CMK (cell line): ENCODE results near the gene LRRC72.
"Not testable (repeated sequence)": the region's sequence is repeated elsewhere in the genome, so short reads cannot be mapped to it uniquely, and the experiment has no call there.

ENCODE experiments used
- DNase-seq: peaks from one replicate; pipeline ENCODE4 v3.0.0-alpha.2; 2010; ENCODE audit warnings: low read depth

LRRC72 gene

DNA sequence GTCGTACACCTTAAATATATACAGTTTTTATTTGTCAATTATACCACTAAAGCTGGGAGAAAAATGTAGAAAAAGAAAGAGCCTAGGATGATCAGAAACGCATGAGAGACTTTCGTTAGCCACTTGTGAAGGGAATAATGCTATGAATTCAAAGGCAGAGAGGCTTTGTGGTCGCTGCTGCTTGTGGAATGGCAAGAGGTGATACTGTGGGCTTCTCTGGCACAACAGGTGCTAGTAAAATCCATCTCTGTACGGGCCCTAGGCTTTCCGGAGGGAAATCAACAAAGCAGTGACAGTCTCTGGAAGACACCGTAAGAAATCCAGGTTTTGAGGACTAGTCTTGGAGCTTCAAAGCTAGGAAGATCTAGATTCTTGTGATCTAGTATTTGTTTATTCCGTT lies 52.6 kb downstream of the LRRC72 start:
- DNase-seq = no peak

DNA sequence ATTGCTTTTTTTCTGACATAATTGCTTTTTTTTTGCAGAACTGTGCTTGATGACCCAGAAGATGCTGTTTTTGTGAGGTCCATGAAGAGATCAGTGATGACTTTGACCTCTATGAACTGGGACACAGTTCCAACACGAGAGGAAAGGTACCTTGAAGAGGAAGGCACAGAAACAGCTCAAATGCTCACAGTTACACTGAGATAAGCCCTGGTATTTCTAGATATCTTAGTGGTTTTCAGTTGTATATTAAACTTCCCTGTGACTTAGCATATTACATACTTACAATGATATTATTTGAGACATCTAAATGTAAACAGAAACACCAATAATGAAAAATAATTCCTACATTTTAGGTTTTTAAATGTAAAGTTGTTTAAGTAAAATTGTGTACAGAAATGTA lies 54.7 kb downstream of the LRRC72 start:
- DNase-seq = no peak

DNA sequence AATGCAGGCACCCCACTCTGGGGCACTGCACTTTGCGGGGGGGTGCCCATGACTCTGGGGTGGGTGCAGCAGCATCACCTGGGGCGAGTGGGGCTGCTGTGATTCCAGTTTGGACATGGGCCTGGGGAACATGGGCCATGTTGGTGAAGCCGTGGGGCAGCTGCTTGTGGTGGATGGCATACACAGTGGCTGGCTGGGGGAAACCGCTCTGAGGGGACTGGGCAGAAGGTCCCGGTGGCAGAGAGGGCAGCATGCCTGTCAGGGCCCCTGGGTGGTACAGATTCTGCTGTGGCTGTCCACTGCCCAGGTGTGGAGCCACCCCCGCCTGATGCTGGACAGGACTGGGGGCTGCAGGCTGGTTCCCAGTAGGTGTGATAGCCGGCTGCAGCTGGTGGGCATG lies 57.2 kb downstream of the LRRC72 start:
- DNase-seq = no peak

DNA sequence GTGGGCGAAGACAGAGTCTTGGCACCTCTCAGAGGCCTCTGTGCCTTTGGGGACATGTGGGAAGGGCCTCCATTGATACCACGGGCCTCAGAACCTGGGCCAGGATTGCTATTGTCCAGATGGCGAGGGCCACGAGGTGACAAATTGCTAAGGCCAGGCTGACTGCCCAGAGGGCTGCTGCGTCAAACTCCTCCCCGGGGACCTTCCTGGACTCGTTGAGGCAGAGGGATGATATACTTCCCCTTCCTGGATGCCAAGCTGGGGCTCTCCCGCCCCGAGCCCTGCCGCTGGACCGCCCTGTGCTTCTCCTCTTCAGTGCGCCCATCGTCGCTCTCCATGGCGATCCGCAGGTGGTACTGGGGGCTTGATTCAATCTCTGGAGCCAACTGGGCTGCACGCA lies 58.9 kb downstream of the LRRC72 start:
- DNase-seq = no peak

DNA sequence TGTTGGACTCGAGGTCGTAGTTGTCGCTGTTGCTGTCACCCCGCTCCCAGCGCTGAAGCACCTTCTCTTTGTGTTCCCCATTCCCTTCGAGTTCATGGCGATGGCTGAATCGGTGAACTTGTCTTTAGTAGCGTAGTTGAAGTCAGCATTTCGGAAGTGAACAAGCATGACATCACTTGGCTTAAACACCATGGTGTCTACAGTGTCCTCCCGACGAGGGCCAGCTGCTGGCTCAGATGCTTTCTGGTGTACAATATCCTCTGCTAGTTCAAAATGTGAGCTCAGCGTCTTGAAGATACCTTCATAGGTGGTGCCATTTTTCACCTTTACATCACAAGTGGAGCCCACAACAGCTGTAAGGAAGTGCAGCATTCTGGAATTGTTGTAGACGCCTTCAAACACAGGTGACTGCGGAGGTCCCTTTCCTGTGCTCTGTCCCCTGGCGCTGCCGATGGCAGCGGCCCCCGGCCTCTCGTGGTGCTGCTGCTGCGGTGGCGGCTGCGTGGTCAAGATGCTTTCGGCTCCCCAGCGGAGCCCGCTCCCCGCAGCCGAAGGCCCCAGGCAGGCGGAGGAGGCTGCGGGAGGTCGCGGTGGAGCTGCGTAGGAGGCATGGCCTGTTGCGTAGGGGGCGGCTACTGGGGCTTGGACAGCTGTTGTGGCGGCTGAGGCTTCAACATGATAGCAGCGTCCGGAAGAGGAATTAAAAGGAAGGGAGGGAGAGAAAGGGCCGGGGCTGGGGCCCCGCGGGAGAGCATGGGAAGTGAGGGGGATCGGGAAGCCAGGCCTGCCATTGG lies 59.7 kb downstream of the LRRC72 start:
- no peak for DNase-seq

DNA sequence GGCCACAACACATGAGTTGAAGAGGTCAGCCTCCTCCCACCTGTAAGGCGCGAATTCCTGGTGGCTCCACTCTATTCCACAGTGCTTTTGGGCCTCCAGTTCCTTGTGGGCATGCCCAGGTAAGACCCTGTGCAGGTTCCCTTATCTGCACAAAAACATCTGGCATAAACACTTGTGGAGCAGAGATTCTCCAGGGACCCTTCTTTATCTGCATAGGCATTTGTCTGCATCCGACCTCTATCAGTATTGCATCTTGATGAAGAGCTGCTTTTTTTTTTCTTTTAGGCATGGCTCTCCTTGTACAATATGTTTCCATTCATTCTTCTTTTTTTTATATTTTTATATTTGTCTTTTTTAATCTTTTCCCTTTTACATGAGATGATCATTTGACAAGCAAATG lies 60.5 kb downstream of the LRRC72 start:
- DNase-seq = no peak

DNA sequence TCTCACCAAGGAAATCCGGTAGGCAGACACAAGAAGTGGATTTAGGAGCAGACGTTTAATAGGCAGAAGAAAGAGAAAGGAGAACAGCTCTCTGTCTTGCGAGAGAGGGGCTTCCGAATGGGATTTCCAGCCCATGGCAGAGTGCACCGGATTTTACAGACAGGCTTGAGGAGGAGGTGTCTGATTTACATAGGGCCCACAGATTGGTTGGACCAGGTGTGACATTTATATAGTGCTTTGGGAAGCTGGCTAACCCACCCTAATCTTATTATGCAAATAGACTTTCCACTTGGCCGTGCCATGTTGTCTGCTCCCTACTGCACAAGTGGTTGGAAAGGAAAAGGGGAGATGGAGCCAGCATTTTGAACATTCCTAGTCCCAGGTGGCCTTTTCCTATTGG lies 61.2 kb downstream of the LRRC72 start:
- DNase-seq = no peak

DNA sequence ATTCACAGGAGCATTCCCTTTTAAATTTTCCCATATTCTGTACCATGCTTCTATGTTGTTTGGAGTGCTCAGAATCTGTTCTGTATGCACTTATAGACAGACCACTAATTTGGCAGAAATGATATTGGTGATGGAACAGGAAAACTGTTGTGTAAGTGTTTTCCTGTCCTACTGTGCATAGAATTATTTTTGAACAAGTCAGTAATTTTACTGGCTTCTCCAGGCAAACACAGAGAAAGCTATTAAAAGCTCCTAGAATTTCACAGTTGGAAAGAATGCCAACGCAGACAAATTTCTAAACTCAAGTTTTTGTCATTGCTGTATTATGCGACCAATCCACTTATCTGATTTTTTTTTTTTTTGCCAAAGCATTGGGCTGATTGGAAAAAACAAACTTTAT lies 63.3 kb downstream of the LRRC72 start:
- no peak for DNase-seq

DNA sequence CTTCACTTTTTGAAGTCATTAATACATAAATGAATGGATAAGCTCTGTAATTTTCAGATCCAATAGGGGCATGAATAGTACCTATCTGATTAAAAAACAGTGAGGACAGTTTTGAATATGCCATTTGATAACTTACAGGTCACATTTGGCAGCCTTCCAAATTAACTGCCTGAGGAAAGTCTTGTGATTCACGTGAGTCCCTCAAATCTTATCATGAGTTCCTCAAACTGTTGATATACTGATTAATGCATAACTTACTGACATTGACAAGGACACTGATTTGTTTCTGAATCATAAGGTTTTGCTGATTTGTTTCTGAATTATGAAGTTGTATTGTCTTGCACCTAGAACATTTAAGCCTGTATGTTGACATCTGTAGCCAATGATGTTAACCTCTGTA lies 63.8 kb downstream of the LRRC72 start:
- DNase-seq = no peak

DNA sequence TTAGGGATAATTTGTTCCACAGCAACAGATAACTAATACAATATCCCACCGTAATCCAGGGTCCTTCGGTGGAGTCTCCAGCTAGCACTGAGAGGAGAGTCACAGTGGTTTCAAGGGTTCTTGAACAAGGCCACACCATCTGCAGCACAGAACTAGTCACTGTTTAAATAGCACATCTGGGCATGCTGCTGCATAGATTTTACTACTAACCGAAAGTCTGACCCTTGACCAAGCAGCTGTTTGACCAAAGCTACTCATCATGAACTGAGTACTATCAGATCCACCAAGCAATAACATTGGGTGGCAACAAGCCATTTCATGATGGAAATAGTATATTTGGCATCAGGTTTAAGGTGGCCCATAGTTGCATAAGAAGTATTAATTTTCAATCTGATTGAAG lies 65.8 kb downstream of the LRRC72 start:
- no peak for DNase-seq

DNA sequence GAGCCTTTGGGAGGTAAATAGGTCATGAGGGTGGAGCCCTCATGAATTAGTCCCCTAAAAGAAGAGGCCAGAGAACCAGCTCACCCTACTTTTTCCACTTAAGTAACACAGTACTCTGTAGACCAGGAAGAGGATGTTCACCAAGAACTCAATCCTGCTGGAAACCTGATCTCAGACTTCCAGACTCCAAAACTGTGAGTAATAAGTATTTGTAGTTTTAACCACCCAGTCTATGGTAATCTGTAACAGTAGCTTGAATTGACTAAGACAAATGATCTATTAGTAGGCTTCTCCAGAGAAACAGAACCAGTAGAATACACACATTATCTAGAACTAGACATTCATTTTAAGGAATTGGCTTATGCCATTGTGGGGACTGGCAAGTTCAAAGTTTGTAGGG lies 67.4 kb downstream of the LRRC72 start:
- DNase-seq = no peak

DNA sequence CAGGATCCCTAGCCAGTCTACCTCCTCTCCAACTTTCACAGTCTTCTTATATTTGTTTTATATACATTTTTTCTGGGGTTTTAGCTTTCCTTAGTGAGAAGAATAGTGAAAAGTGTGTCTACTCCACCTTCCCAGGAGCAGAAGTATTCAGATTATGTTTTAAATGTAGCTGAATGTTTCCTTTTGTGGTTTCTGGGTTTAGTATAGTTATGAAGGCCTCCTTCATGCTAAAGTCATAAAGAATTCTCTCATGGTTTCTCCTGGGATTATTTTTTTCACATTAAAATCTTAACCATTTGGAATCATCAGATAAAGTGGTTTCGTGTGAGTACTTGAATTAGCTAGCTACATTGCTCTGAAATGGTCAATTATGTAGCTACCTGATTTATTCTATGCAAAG lies 68.1 kb downstream of the LRRC72 start:
- no peak for DNase-seq

DNA sequence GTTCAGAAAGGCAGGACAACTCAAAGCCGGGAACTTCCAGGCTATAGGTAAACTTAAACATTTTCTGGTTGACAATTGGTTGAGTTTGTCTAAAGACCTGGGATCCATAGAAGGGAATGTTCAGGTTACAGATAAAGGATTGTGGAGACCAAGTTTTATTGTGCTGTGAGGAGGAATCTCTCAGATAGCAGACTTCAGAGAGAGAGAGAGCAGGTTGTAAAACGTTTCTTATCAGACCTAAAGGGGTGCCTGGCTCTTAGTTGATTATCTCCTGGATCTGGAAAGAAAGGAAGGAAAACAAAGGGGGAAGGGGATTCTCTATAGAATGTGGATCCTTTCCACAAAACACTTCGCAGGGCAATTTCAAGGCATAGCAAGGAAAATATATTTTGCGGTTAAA lies 69.0 kb downstream of the LRRC72 start:
- DNase-seq = not testable (repeated sequence)

DNA sequence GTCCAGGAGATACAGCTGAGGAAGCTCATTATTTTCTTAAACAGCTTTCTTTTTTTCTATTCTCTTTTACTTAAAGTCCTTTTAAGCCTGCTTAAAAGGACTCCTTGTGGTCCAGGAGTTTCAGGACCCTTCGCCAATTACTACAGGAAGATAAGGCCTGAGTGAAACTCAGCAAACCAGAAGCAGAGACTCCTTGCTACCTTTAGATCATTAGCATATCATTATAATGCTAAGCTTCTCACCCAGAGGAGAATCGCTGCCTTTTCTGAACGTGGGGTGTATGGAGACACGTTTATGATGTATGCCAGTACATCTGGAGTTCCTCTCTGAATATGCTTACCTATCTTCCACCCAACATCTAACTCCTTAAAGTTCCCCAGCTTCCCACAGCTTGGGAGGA lies 71.4 kb downstream of the LRRC72 start:
- DNase-seq = no peak

DNA sequence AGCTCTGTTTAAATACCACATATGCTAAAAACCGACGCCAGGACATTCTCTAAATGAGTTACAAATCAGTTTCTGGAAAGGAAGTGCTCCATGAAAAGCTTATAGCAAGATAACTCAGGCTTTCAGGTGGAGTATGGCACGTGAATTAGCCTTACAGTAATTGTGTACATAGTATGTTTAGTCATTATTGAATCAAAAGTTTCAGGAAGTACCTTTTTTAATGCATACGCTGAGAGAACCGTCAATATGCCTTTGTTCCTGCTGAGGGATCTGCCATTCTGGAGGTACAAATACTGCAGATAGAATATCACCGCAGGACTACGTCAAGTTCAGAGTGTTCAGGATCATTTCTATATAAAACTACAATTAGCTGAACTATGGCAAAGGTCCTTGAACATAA lies 73.2 kb downstream of the LRRC72 start:
- DNase-seq = no peak

DNA sequence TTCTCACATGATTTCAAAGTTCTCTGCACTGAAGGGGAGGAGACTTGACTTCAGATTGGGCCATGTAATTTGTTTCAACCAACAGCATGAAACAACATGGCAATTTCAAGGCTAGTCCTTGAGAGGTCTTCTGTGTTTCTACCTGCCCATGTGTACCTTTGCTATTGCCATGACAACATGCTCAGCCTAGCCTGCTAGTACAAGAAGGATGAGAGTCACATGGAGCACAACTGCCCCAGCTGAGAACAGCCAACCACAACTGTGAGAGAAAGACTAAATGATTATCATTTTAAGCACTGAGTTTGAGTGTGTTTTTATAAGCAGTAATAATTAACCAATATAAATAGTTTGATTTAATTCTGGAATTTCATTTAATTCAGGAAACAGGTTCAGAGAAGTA lies 77.0 kb downstream of the LRRC72 start:
- no peak for DNase-seq

DNA sequence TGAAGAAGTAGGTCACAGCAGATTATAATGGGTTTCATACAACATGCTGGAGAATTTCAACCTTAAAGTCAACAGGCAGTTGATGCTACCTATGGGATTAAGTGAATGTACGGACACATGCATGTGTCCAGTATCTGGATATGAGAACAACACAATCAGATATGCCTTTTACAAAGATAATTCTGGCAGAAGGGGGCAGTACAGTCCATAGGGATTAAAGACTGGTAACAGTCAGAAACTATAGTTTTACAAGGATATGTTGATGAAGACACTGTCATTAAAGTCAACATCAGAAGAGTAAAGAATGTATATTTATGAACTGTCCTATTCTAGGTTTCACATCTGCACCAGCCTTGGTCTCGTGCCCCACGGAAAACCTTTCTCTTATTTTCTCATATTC lies 77.4 kb downstream of the LRRC72 start:
- no peak for DNase-seq

DNA sequence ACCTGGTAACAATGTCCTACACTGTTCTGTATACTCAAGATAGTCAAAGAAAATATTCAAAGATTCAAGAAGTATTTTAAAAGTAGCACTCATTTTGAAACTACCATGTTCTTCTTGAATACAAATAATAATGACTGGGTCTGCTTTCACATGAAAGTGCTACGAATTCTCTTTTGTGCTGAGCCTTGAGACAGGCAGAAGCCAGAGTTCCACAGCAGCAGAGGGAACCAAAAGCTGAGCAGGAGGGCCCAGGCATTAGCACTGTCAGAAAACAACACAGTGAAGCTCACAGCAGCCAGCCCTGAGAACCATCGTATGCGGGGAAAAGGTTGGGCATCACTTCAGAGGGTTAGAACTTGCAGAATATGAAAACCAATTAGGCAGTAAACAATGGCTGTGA lies 80.1 kb downstream of the LRRC72 start:
- no peak for DNase-seq

DNA sequence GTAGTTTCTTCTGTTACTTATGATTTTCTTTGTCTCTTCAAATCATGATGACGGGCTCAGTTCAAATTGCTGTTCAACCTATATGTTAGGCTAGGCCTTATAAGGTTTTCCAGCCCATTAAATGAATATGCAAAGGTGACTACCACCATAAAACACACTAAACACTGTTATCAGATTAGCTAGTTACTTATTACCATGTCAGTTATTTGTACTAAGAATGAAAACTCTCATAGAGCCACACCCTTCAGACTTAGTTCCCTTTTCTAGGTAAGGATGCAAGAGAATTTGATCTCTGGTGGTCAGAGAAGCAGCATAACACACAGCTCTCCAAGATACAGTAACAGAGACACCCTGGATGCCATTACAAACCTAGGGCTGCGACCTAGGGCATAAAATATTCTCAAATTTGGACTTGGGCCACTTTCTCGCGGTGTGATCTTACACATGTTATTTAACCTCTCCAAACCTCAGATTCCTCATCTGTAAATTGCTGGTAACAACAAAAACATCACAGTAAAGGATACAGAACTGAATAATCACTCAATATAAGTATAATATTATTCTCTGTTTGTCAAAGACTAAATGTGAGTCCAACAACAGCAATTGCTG lies 83.3 kb downstream of the LRRC72 start:
- DNase-seq = no peak

DNA sequence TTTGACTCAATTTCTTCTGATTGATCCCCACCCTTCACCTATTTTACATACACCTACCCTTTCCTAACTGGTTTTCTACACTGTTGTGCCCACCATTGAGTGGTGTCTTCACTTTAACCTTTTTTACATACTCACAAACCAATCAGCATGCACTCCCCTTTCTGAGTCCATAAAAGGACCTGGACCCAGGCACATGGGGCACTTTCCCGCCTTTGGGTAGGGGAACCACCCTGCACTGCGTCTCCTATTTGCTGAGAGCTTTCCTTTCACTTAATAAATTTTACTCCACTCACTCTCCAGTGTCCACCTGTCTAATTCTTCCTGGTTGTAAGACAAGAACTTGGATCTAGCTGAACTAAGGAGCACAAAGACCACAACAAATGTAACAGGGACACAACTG lies 85.1 kb downstream of the LRRC72 start:
- DNase-seq = no peak

DNA sequence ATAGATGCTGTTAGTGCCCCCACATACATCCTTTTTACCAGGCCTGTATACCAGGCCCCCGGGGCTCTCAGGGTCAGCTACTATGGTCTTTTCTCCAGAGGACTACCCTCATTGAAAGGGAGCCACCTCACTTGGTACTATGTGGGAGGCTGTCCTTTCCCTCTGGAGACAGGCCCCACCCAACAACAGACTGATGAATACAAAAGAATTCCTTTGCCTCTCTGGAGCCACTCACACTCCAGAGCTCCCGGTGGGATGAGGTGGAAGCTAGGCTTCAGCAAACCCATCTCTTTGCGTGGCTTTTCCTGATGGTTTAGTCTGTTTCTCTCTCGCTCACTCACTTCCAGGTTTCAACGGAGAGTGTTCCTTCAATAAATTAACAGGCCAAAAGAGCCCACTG lies 88.6 kb downstream of the LRRC72 start:
- no peak for DNase-seq

DNA sequence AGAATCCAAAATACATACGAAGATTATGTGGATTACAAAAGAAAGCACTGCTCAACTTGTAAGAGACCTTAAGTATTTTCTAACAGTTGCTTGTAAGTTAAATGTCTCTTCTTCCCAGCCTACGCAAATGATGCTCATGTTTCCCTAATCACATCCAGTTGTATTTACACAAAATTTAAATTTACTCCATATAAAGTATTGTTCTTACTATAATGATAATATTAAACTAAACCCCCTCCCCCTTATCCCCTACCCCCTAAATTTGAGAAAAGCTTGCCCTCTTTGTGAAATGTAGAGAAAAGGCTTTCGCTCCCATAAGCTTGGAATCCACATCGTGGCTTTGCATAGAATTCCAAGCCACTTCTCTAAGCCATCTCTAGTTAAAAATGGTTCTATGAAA lies 89.5 kb downstream of the LRRC72 start:
- DNase-seq = no peak

DNA sequence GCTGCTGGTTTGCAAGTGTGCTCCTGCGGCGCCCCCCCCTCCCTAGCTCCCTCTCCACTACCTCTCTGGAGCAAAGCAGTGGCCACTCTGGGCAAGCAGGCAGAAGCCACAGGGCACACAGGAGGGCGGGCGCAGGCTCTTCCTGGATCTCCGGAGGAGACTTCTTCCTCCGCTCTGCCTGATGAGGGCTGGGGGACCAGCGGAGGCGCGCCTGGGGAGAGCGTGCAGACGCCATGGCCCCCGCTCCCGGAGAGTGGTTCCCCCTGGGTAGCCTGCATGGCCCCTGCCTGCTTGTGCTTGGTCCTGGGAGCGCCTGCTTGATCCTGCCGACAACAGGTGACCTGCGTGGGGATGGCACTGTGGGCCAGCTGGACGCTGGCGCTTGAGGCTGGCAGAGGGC lies 89.9 kb downstream of the LRRC72 start:
- no peak for DNase-seq

DNA sequence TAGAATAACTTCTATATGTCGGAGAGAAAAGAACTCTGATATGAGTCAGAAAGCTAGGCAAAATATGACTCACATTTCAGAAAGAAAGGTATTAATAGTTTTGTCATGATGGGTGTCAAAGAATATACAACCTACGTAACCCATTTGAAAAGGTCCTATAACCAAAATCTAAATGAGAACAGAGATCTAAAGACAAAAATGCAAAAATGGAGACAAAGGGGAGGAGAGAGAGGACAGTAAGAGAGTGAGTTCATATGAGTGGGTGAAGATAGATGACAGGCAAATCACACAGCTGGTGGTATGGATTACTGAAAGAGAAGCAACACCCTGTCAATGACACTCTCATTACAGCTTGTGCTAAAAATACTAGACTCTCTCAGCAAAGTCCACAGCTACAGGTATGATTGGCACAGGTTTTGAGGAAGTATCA lies 93.4 kb downstream of the LRRC72 start:
- no peak for DNase-seq
